OCI-LY1 (cell line): ENCODE results near the gene ZNF362.

ENCODE experiments used
- EZH2 ChIP-seq: fragments of 200-600 bp; sonication (generic), shearing (Covaris generic); IDR thresholded peaks from 2 replicates; pipeline ENCODE4 v1.8.0; 2017; ENCODE audit warnings: borderline replicate concordance, mixed run types, mild to moderate bottlenecking, antibody characterized with exemption, low read length, moderate library complexity, mixed read lengths
- TF ChIP-seq, protein P1 (sequence below): fragments of 200-600 bp; sonication (generic), shearing (Covaris generic); IDR thresholded peaks from 2 replicates; pipeline ENCODE4 v1.5.1; 2017; ENCODE audit warnings: mild to moderate bottlenecking, antibody characterized with exemption, low read length, moderate library complexity, mixed read lengths

DNA sequence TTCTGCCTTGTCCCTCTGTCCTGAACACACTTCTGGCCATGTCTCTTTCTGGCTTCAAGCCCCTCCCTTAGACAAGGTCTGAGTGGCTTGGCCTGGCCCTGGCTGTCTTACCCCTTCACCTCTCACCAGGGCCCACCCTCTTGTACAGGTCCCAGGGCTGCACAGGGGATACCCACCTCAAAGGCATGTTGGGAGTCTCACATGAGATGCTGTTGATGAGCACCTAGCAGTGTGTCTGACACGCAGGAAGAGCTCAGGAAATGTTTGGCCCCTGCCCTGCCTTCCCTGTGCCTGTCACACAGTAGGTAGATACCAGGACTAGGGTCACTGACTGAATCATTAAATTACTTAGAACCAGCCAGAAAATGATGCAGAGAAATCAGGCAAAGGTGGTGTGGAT is 16.6 kb downstream of the ZNF362 start:
- TF ChIP-seq, protein P1, sequence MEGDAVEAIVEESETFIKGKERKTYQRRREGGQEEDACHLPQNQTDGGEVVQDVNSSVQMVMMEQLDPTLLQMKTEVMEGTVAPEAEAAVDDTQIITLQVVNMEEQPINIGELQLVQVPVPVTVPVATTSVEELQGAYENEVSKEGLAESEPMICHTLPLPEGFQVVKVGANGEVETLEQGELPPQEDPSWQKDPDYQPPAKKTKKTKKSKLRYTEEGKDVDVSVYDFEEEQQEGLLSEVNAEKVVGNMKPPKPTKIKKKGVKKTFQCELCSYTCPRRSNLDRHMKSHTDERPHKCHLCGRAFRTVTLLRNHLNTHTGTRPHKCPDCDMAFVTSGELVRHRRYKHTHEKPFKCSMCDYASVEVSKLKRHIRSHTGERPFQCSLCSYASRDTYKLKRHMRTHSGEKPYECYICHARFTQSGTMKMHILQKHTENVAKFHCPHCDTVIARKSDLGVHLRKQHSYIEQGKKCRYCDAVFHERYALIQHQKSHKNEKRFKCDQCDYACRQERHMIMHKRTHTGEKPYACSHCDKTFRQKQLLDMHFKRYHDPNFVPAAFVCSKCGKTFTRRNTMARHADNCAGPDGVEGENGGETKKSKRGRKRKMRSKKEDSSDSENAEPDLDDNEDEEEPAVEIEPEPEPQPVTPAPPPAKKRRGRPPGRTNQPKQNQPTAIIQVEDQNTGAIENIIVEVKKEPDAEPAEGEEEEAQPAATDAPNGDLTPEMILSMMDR, result no peak
- TF ChIP-seq EZH2, result no peak
